OCI-LY3 (cell line): Measurements from ENCODE around the gene PTPN5.

ENCODE experiments used
- H2AFZ ChIP-seq: fragments of 200-600, 300-600 bp; shearing (Covaris generic); 2 replicates; pipeline ENCODE4 v1.6.0; 2014; ENCODE audit warnings: antibody characterized with exemption, low read depth, low read length
- H3K27ac ChIP-seq: fragments of 200-600, 300-600 bp; sonication (generic); 2 replicates; pipeline ENCODE4 v1.5.1; 2014; ENCODE audit warnings: mild to moderate bottlenecking, low read length, moderate library complexity, mixed read lengths
- H3K27me3 ChIP-seq: fragments of 200-600, 300-600 bp; sonication (generic); 2 replicates; pipeline ENCODE4 v1.6.1; 2014; ENCODE audit warnings: low read depth, low read length, mixed read lengths
- H3K36me3 ChIP-seq: fragments of 200-600, 300-600 bp; sonication (generic); replicated peaks from 2 replicates; pipeline ENCODE3; 2014; ENCODE audit warnings: low read depth, low read length, mixed read lengths
- H3K4me1 ChIP-seq: fragments of 300-600, 200-600 bp; sonication (generic); 2 replicates; pipeline ENCODE4 v1.6.1; 2014; ENCODE audit warnings: low read length, mixed read lengths
- H3K4me2 ChIP-seq: fragments of 200-600, 300-600 bp; sonication (generic); 2 replicates; pipeline ENCODE4 v1.6.1; 2014; ENCODE audit warnings: low read length, mixed read lengths
- H3K4me3 ChIP-seq: fragments of 300-600, 200-600 bp; sonication (generic); 2 replicates; pipeline ENCODE4 v1.5.1; 2014; ENCODE audit warnings: antibody characterized with exemption, mild to moderate bottlenecking, low read length, moderate library complexity
- H3K79me2 ChIP-seq: fragments of 300-600, 200-600 bp; shearing (Covaris generic); 2 replicates; pipeline ENCODE4 v1.6.1; 2014; ENCODE audit warnings: mild to moderate bottlenecking, low read length, mixed read lengths
- H3K9ac ChIP-seq: fragments of 300-600, 200-600 bp; shearing (Covaris generic); 2 replicates; pipeline ENCODE4 v1.6.0; 2014; ENCODE audit warnings: mild to moderate bottlenecking, low read length, moderate library complexity
- H3K9me3 ChIP-seq: fragments of 200-600, 300-600 bp; shearing (Covaris generic); 2 replicates; pipeline ENCODE4 v1.6.1; 2014; ENCODE audit warnings: low read length, mixed read lengths; ENCODE audit not compliant: insufficient read depth
- H4K20me1 ChIP-seq: fragments of 200-600, 300-600 bp; sonication (generic); 2 replicates; pipeline ENCODE4 v1.6.1; 2016; ENCODE audit warnings: low read length, mixed read lengths; ENCODE audit not compliant: insufficient read depth
- CTCF ChIP-seq: fragments of 200-600, 300-600 bp; sonication (generic); IDR thresholded peaks from 2 replicates; pipeline ENCODE4 v1.5.1; 2014; ENCODE audit warnings: antibody characterized with exemption, low read length, low read depth
- EZH2phosphoT487 ChIP-seq: fragments of 200-600 bp; shearing (Covaris generic); IDR thresholded peaks from 2 replicates; pipeline ENCODE4 v1.6.1; 2018; ENCODE audit warnings: antibody characterized with exemption, mixed run types, low read depth

PTPN5 gene

GRCh38 chr11:18727479-18728236, 63.9 kb downstream of the PTPN5 start:
- TF ChIP-seq CTCF, result peak; percentile 69
- no peak for TF ChIP-seq EZH2phosphoT487
- H3K9ac ChIP-seq, result no peak overlapping the region
- no peaks in the 10 kb centered on the region for H3K79me2 ChIP-seq
- no peaks in the 10 kb centered on the region for H3K36me3 ChIP-seq
- no peaks in the 10 kb centered on the region for H3K9me3 ChIP-seq
- H2AFZ ChIP-seq, result peak overlapping the region; percentile 53; the same call in 1 of the 2 replicates
- H3K4me2 ChIP-seq, result no peak overlapping the region
- no peaks in the 10 kb centered on the region for H4K20me1 ChIP-seq
- peaks cover 18% of the 10 kb centered on the region for H3K4me1 ChIP-seq
- H3K27me3 ChIP-seq, result no peaks in the 10 kb centered on the region
- no peak overlapping the region for H3K27ac ChIP-seq
- no peak overlapping the region for H3K4me3 ChIP-seq

DNA sequence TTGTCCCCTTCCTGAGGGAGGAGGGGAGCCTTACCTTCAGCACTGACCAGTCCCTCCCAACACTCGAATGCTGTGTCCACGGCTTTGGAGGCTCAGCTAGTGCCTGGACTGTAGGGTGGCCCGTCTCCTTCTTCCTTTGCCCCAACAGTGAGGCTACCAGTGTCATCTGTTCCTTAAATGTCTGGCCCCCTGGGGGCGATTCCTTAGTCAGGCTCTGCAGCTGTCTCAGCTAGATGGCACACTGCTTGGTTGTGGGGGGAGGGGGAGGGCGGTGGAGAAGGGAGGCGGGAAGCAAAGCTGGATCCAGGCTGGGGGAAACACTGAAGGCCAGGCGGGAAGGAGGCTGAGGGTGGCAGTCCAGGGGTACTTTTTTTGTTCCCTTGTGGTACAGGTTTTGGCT, 65.6 kb downstream of the PTPN5 start, which contains the start of gene IGSF22:
IGSF22 (minus strand) TSS at position 149 of the 400 bp plus-strand sequence. CDS start 1,952 bp downstream, outside the sequence.
- Histone ChIP-seq H3K79me2 (no peaks in the 10 kb centered on the region), H3K4me1 (0 out of 2 replicates have a peak, but pooled peaks cover 7% of the 10 kb centered on the region), H2AFZ (no peak within 1 kb of the TSS), H3K27ac (no peak within 1 kb of the TSS), H3K27me3 (no peaks in the 10 kb centered on the region), H4K20me1 (no peaks in the 10 kb centered on the region), H3K4me2 (no peak within 1 kb of the TSS), H3K36me3 (no peaks in the 10 kb centered on the region), H3K9ac (no peak within 1 kb of the TSS), H3K4me3 (no peak within 1 kb of the TSS), H3K9me3 (no peaks in the 10 kb centered on the region)
- no peak for TF ChIP-seq EZH2phosphoT487
- no peak for TF ChIP-seq CTCF

DNA sequence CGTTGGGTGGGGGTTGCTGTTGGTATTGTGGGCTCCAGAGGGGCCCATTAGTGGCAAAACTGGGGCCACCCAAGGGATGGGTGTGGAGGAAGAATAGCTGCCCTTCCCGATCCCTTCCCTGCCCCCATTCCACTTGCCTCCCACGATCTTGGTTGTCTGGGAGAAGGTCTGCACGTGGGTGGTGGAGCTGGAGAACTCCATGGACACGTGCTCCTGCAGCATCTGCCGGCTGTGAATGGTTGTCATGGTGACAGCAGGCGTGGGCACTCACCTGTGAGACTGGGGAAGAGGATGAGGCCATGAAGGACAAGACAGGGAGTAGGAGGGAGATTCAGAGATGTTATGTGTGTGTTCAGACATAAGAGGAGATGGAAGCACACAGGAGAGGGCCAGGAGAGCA, 67.6 kb downstream of the PTPN5 start:
- Histone ChIP-seq H3K27me3 (0 out of 2 replicates have a peak, but pooled peaks cover 3% of the 10 kb centered on the region), H2AFZ (no peak overlapping the region), H3K4me2 (no peak overlapping the region), H3K27ac (no peak overlapping the region), H3K4me1 (0 out of 2 replicates have a peak, but pooled peaks cover 7% of the 10 kb centered on the region), H3K4me3 (no peak overlapping the region), H3K79me2 (no peaks in the 10 kb centered on the region), H3K36me3 (no peaks in the 10 kb centered on the region), H4K20me1 (no peaks in the 10 kb centered on the region), H3K9me3 (no peaks in the 10 kb centered on the region), H3K9ac (no peak overlapping the region)
- no peak for TF ChIP-seq EZH2phosphoT487
- no peak for TF ChIP-seq CTCF

DNA sequence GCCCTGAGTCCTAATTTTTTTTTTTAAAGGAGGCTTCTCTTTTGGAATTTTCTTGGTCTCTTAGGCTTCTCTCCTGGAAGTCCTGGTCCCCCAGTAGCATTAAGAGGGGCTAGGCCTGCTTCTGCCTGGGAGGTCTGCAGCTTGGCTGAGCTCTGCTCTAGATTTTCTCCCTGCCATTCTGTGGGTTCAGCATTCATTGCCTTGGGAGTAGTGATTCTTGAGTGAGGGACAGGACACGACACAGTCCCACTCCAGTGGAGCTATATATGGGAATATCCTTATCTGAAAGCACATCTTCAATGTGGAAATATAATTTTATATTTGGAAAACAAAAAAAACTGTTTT, 69.3 kb downstream of the PTPN5 start:
- TF ChIP-seq CTCF, result peak; percentile 18; the same call in 1 of the 2 replicates
- no peak for TF ChIP-seq EZH2phosphoT487
- peak overlapping the region; percentile 88; the same call in 1 of the 2 replicates for H2AFZ ChIP-seq
- H3K79me2 ChIP-seq, result no peaks in the 10 kb centered on the region
- no peaks in the 10 kb centered on the region for H3K9me3 ChIP-seq
- H3K4me2 ChIP-seq, result peak overlapping the region; percentile 96
- H3K9ac ChIP-seq, result peak overlapping the region; percentile 68; the same call in 1 of the 2 replicates
- no peak overlapping the region for H3K27ac ChIP-seq
- H3K4me1 ChIP-seq, result 0 out of 2 replicates have a peak, but pooled peaks cover 4% of the 10 kb centered on the region
- peaks cover 14% of the 10 kb centered on the region; the same call in 1 of the 2 replicates for H3K27me3 ChIP-seq
- H3K36me3 ChIP-seq, result no peaks in the 10 kb centered on the region
- no peaks in the 10 kb centered on the region for H4K20me1 ChIP-seq
- H3K4me3 ChIP-seq, result peak overlapping the region; percentile 87
